ENCODE results near the gene PUM1. TPM values are rescaled to one million over a fixed set of nuclear protein-coding genes. Genes with fewer than 3 reads are reported as not detected.

The PUM1 gene
- total and polyA plus RNA-seq, 2 of the 4 experiments (the other 2 are of a cell fraction): 75.4 to 137 TPM

DNA sequence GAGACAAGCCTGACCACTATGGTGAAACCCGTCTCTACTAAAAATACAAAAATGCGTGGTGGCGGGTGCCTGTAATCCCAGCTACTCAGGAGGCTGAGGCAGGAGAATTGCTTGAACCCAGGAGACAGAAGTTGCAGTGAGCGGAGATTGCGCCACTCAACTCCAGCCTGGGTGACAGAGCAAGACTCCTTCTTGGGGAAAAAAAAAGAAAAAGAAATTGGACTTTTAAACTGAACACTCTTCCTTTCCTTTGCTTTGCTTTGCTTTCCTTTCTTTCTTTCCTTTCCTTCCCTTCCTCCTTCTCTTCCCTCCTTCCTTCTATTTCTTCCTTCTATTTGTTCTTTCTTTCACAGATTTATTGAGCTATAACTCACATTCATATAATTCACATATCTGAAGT, 43.3 kb upstream of the PUM1 start:
- Histone ChIP-seq H3K9me1 (ENCODE audit: insufficient read depth, low read length) (no peaks in the 10 kb centered on the region), H3K56ac (ENCODE audit: extremely low read depth, insufficient read depth, low read length) (no peak overlapping the region)
- BruUV-seq (replicated peaks): no TSS peak

More for the DNA sequence above, 43.3 kb upstream of the PUM1 start:
- Histone ChIP-seq H3K36me3 (ENCODE audit: control insufficient read depth, insufficient read depth, low read length) (no peaks in the 10 kb centered on the region), H2AK9ac (replicated peaks; ENCODE audit: low read depth, low read length, poor library complexity) (no peak overlapping the region), H4K8ac (ENCODE audit: low read depth in 2 of 2, low read length in 2 of 2) (no peak overlapping the region), H3K9me3 (ENCODE audit: control insufficient read depth, insufficient read depth, low read length) (no peaks in the 10 kb centered on the region), H3K79me1 (ENCODE audit: low read depth in 1 of 2, low read length in 2 of 2) (no peaks in the 10 kb centered on the region), H4K91ac (ENCODE audit: insufficient read depth, low read depth, low read length) (no peak overlapping the region), H3K4me2 (ENCODE audit: low read depth, low read length) (no peak overlapping the region), H3K18ac (ENCODE audit: low read depth, low read length) (no peak overlapping the region), H2BK5ac (ENCODE audit: low read depth, low read length, poor library complexity, severe bottlenecking) (no peak overlapping the region), H3K4me1 (ENCODE audit: control insufficient read depth, insufficient read depth, low read length) (0 out of 2 replicates have a peak, but pooled peaks cover 2% of the 10 kb centered on the region), H2BK120ac (ENCODE audit: low read depth, low read length) (no peak overlapping the region), H2BK20ac (ENCODE audit: low read depth, low read length) (no peak overlapping the region), H3K9ac (ENCODE audit: low read depth, low read length) (no peak overlapping the region), H3K4ac (ENCODE audit: low read depth, low read length) (no peak overlapping the region), H2AFZ (replicated peaks; ENCODE audit: low read length, poor library complexity) (no peak overlapping the region), H3K27ac (ENCODE audit: insufficient read depth, low read length) (no peak overlapping the region), H2BK15ac (ENCODE audit: low read depth, low read length) (no peak overlapping the region), H3K4me3 (ENCODE audit: insufficient read depth, low read depth, low read length) (no peak overlapping the region), H2AK5ac (ENCODE audit: low read depth, low read length) (no peak overlapping the region), H3K23ac (ENCODE audit: low read depth, low read length) (no peak overlapping the region), H3K27me3 (ENCODE audit: control insufficient read depth, insufficient read depth, low read length) (no peaks in the 10 kb centered on the region; the same call in 1 of the 2 replicates), H4K5ac (ENCODE audit: low read depth, low read length) (no peak overlapping the region), H3K14ac (replicated peaks; ENCODE audit: low read depth, low read length) (no peak overlapping the region), H4K20me1 (ENCODE audit: insufficient read depth, low read length) (no peaks in the 10 kb centered on the region)
- ChIA-PET CTCF (no interaction called here), POLR2A (ENCODE audit: unreplicated experiment) (no interaction called here)
- no peak for DNase-seq
- in situ Hi-C loops (cut with MboI; ENCODE audit: low sequenced_read_pairs): no loop called here
- dilution Hi-C loops (cut with HindIII; ENCODE audit: low sequenced_read_pairs, unreplicated experiment): no loop called here
- WGBS, 2 experiments (ENCODE audit: extremely low coverage in 2 of 2, insufficient read length in 1 of 2): 100% methylated on average over 3 of the region's 5 CpGs; no CpG with 5 or more reads in 1 of the 2 experiments
- no peak for ATAC-seq (ENCODE audit: low read depth)
- intact Hi-C loops (cut with micrococcal nuclease): no loop called here
- TF ChIP-seq RAD21 (IDR thresholded peaks at IDR 0.05; ENCODE audit: low read length) (no peak), BHLHE40 (IDR thresholded peaks at IDR 0.05; ENCODE audit: low read depth, low read length) (no peak), MAFK (IDR thresholded peaks at IDR 0.05; ENCODE audit: low read depth, low read length) (no peak), MXI1 (IDR thresholded peaks at IDR 0.05; ENCODE audit: borderline replicate concordance, low read depth, low read length) (no peak), POLR2A (IDR thresholded peaks at IDR 0.05; ENCODE audit: low read depth, low read length) (no peak), FOS (IDR thresholded peaks at IDR 0.05; ENCODE audit: low read depth, low read length) (no peak), CEBPB (IDR thresholded peaks at IDR 0.05; ENCODE audit: low read depth, low read length) (no peak), SMC3 (IDR thresholded peaks at IDR 0.05; ENCODE audit: low read depth, low read length) (no peak), RCOR1 (IDR thresholded peaks at IDR 0.05; ENCODE audit: insufficient replicate concordance, low read length) (no peak)
- TF ChIP-seq, protein P1, sequence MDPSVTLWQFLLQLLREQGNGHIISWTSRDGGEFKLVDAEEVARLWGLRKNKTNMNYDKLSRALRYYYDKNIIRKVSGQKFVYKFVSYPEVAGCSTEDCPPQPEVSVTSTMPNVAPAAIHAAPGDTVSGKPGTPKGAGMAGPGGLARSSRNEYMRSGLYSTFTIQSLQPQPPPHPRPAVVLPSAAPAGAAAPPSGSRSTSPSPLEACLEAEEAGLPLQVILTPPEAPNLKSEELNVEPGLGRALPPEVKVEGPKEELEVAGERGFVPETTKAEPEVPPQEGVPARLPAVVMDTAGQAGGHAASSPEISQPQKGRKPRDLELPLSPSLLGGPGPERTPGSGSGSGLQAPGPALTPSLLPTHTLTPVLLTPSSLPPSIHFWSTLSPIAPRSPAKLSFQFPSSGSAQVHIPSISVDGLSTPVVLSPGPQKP (IDR thresholded peaks at IDR 0.05; ENCODE audit: borderline replicate concordance, low read depth, low read length): no peak

All from IMR-90 (cell line).